Mononuclear cell (primary cell): ENCODE data around the gene TWIST2. TPM values are rescaled to one million over a fixed set of nuclear protein-coding genes. Genes with fewer than 3 reads are reported as not detected.

Experiments used
- H3K27me3 ChIP-seq: 2 replicates; pipeline ENCODE4 v1.6.0; 2011; ENCODE audit warnings: low read length, control low read depth; ENCODE audit not compliant: insufficient read depth
- H3K4me1 ChIP-seq: 2 replicates; pipeline ENCODE4 v1.5.1; 2011; ENCODE audit warnings: mild to moderate bottlenecking, low read length, control low read depth; ENCODE audit not compliant: insufficient read depth
- H3K4me3 ChIP-seq: 2 replicates; pipeline ENCODE4 v1.5.1; 2011; ENCODE audit warnings: mild to moderate bottlenecking, low read length, moderate library complexity
- H3K9me3 ChIP-seq: 2 replicates; pipeline ENCODE4 v1.5.1; 2011; ENCODE audit warnings: low read depth, mild to moderate bottlenecking, control low read depth, low read length
- total RNA-seq: library from RNA; depleted of rRNA; stranded (reverse); fragments of >200 nt; gene quantifications from one replicate; pipeline ENCODE4 v1.2.3, GENCODE V29; 2012

TWIST2 gene
- total RNA-seq, 1 donor, result 0.21 TPM

DNA sequence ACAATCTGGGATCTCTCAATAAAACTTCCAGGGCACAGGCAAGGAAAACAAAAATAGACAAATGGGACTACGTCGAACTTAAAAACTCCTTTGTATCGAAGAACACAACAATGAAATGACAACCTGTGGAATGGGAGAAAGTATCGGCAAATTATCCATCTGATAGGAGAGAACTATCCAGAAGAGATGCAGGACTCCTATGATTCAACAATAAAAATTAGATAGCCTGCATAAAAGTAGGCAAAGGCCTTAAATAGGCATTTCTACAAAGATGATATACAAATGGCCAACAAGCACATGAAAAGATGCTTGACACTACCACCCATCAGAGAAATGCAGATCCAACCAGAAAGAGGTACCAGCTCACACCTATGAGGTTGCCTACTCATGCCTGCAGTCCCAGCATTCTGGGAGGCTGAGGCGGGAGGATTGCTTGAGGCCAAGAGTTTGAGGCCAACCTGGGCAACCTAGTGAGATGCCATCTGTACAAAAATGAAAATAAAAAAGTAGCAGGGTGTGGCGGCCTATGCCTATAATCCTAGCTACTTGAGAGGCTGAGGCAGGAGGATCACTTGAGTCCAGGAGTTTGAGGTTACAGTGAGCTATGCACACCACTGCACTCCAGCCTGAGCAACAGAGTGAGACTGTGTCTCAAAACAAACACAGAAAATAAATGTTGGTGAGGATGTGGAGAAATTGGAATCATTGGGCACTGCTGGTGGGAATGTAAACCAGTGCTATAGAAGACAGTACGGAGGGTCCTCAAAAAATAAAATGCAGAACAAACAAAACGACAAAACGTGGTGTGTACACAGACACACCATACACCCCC lies 21.6 kb downstream of the TWIST2 start:
- no peaks in the 10 kb centered on the region for H3K9me3 ChIP-seq
- no peaks in the 10 kb centered on the region for H3K27me3 ChIP-seq
- H3K4me3 ChIP-seq, result no peak overlapping the region
- no peaks in the 10 kb centered on the region for H3K4me1 ChIP-seq

DNA sequence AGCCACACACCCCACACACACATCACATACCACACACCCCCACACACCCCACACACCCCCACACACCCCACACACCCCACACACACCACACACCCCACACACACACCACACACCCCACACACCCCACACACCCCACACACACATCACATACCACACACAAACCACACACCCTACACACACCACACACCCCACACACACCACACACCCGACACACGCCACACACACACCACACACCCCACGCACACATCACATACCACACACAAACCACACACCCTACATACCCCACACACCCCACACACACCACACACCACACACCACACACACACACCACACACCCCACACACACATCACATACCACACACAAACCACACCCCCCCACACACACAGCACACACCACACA lies 22.4 kb downstream of the TWIST2 start:
- no peak overlapping the region for H3K4me3 ChIP-seq
- no peaks in the 10 kb centered on the region for H3K27me3 ChIP-seq
- no peaks in the 10 kb centered on the region for H3K4me1 ChIP-seq
- H3K9me3 ChIP-seq, result no peaks in the 10 kb centered on the region

DNA sequence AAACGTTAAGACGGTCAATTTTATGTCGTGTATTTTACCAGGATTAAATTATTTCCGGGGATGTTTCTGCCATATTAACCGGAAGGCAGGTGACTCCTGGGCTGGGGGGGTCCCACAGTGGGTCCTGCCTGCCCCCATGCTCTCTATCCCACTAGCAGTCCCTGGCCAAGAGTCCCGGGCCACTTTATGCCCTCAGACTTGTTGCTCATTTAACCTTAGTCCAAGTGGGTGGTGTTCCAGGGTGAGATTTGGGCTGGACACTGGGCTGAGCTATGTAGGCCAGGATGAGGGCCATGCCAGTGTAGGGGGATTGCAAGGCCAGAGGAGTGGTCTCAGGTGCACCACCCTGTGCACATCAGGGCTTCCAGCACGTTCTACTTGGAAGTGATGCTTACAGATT lies 24.1 kb downstream of the TWIST2 start:
- Histone ChIP-seq H3K27me3 (no peaks in the 10 kb centered on the region), H3K4me3 (no peak overlapping the region), H3K4me1 (no peaks in the 10 kb centered on the region), H3K9me3 (no peaks in the 10 kb centered on the region)

DNA sequence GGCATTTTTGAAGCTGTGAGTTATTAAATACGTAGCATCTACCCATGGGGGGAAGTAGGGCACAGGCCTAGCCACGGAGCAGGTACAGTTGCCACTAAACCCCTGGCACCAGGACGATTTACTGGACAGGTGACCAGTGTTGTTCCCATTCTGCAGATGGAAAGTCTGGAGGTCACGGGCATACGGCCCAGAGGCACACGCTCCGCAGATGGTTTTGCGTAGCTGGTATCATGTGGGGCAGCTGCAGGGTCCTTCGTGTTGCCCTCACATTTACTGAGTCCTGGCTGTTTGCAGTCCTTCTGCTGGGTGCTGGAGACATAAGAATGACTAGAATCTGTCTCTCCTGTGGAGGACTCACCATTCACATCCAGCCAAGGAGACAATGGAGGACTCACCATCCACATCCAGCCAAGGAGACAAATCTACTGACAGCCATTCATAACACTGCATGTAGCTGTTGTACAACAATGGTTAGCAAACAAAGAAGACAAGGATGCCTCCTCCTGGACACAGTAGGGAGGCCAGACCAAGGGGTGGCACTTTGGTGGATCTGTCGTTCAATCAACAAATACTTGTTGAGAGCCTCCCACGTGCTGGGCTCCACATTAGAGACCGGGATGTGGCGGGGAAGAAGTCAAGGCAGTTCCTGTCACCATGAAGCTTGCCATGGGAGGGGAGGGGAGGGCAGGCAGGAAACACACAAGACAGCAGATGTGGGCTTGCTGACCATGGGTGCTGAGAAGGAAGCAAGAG lies 24.9 kb downstream of the TWIST2 start:
- H3K4me1 ChIP-seq, result no peaks in the 10 kb centered on the region
- no peaks in the 10 kb centered on the region for H3K27me3 ChIP-seq
- no peak overlapping the region for H3K4me3 ChIP-seq
- no peaks in the 10 kb centered on the region for H3K9me3 ChIP-seq

DNA sequence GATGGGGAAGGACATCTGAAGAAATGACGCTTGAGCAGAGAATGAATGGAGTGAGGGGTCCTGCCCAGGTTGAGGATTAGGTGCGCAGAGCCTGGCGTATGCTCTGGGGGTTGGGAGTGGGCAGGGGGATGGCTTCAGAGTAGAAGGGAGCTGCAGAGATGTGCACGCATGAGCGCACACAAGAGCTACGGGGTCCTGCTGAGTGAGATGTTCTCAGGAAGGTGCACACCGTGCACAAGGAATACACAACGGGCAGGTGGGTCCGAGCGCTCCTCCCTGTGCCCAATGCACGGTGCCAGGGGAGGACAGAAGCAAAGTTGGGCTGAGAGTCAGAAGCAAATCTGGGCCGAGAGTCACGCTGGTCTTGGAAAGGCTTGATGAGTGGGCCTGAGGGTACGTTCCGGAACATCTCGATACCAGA lies 25.5 kb downstream of the TWIST2 start:
- Histone ChIP-seq H3K9me3 (no peaks in the 10 kb centered on the region), H3K4me1 (no peaks in the 10 kb centered on the region), H3K4me3 (no peak overlapping the region), H3K27me3 (no peaks in the 10 kb centered on the region)

DNA sequence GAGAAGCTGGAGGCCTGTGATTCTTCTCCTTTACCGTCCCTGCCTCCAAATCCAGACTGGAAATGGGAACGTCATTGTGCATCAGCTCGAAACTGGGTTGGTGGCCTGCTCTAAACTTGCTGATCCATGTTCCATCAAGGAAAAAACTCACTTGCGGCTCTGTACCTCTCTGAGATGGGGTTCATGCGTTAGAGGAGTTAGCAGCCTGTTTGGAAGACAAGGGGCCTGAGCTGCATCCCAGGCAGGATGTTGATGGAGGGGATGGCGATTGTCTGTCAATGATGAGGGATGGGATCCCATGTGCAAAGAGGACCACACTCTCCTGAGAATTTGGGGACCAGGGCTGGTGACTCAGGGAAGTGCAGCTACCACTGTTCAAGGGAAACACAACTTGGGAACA lies 26.0 kb downstream of the TWIST2 start:
- Histone ChIP-seq H3K4me3 (no peak overlapping the region), H3K9me3 (no peaks in the 10 kb centered on the region), H3K4me1 (no peaks in the 10 kb centered on the region), H3K27me3 (no peaks in the 10 kb centered on the region)

DNA sequence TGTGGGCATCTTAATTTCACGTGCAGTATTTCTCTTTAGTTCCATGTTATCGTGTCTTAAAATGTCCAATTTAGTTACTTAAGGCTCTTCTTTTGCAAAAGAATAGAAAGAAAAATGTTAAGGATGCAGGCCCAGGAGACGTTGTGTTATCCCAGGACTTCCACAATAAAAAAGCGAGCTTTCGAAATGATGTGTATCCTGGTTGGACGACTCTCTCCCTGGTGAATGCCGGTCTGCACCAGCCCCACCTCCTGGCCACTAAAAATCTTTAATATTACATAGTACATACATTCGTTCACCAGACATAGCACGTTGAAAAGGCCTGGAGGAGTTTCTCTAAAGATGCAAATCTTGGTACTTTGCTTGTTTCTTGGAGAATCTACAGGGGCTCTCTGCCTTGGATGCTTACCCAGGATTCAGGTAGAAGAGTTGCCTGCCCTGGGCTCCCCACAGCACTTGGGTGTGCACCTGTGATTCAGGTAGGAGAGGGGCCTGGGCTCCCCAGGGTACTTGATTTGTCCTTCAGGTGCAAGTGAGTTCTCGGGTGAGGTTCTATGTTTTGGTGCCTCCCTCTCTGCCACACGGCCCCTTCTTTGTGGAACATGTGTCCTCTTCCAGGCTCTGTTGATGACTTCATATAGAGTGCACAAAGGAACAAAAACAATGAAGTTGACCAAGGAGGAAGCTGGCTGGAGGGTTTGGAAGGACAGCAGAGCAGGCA lies 26.6 kb downstream of the TWIST2 start:
- no peak overlapping the region for H3K4me3 ChIP-seq
- no peaks in the 10 kb centered on the region for H3K9me3 ChIP-seq
- H3K4me1 ChIP-seq, result no peaks in the 10 kb centered on the region
- no peaks in the 10 kb centered on the region for H3K27me3 ChIP-seq

DNA sequence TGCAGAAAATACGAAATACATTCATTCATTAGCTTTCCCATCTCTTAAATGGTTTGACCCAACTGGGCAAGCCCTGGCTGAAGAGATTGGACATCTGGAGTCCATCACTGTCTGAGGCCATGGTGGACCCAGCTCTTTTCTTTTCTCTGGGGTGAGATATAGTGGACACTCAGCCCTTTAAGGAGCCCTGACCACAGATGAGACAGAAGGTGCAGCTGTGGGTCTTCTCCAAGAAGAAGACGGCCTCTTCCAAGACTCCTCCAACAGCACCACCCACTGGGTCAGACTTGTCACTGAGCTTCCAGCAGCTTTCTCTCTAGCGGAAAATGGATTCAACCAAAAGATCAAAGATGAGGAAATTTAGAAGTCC lies 27.2 kb downstream of the TWIST2 start:
- H3K9me3 ChIP-seq, result no peaks in the 10 kb centered on the region
- no peak overlapping the region for H3K4me3 ChIP-seq
- no peaks in the 10 kb centered on the region for H3K27me3 ChIP-seq
- H3K4me1 ChIP-seq, result no peaks in the 10 kb centered on the region

DNA sequence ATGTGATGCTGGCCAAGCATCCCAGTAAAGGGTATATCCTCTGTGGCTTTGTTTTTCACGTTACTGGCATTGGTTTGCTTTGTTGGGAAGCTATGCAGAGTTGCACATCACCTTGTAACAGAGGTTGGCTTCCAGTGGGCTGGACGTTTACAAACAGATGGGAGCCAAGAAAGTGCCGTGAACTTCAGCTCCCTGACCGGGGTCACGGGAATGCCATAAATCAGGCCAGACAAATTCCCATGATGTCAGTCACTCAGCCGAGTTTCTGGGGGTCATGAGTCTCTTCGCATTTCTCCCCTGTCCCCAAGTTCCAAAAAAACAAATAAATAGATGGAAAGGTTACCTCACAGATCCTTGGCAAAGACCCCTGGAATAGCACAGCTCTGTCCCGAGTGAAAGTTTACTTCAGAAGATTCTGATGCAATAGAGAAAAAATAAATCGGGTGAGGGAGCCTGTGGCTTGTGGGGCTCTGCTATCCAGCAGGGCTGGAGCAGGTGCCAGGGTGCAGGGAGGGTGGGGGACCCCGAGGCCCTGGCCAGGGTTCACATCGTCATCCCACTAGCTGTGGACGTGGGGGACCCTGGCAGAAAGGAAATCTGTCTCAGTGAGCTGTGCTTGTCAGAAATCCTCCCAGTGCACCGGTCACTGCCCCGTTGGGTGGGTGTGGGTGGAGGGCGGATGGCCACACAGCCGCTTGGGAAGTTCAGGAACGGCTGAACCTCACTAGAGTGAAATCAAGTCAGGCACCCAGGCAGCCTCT lies 27.8 kb downstream of the TWIST2 start:
- H3K4me3 ChIP-seq, result no peak overlapping the region

DNA sequence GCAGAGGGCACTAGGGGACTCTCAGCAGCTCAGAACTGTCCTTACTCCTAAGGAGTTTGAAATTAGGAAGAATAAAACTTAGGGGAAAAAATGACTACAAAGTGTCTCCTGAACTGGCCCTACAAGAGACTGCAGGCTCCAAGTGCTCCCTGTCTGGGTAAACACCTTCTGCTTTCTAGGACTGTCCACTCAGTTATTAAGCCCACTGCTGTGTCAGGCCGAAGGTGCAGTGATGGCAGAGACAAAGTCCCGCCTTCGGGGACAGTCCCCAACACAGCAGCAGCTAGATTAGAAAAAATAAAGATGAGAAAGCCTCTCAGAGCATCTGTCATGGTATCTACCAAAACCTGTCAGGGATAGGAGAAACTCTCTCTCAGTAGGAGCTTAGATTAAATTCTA lies 28.3 kb downstream of the TWIST2 start:
- H3K4me3 ChIP-seq, result no peak overlapping the region
- no peaks in the 10 kb centered on the region for H3K9me3 ChIP-seq
- H3K4me1 ChIP-seq, result no peaks in the 10 kb centered on the region
- H3K27me3 ChIP-seq, result no peaks in the 10 kb centered on the region

More for the DNA sequence above, 27.8 kb downstream of the TWIST2 start:
- H3K9me3 ChIP-seq, result no peaks in the 10 kb centered on the region
- H3K4me1 ChIP-seq, result no peaks in the 10 kb centered on the region
- no peaks in the 10 kb centered on the region for H3K27me3 ChIP-seq

DNA sequence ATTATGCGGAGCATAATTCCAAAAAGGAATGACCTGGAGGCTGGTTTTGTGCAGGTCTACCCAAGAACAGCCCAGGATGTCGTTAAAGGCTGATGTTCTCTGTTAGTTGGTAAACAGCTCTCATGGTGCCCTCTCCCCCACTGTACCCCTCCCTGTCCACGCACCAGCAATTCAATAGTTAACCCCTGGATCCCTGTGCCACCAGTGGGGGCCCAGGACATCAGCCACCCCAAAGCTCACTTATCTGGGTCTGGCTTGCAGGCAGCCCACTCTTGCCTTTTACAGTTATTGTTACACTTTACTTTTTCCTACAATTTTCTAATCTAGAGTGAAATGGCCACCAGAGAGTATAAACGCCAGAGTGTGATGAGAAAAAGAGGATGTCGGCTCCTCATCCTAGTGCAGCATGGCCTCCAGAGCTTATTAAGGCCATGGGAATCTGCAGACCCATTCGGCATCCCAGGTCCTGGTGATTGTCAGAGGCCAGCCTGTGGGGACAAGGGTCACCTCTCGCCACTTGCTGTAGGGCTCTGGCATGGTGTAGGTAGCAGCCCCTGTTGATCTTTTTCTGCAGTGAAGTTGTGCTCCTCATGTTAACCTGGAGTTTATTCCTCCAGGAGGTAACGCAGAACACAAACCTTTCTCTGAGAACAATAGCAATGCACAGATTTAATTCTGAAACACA lies 30.3 kb downstream of the TWIST2 start:
- H3K4me1 ChIP-seq, result no peaks in the 10 kb centered on the region
- H3K4me3 ChIP-seq, result no peak overlapping the region
- H3K9me3 ChIP-seq, result no peaks in the 10 kb centered on the region
- no peaks in the 10 kb centered on the region for H3K27me3 ChIP-seq

DNA sequence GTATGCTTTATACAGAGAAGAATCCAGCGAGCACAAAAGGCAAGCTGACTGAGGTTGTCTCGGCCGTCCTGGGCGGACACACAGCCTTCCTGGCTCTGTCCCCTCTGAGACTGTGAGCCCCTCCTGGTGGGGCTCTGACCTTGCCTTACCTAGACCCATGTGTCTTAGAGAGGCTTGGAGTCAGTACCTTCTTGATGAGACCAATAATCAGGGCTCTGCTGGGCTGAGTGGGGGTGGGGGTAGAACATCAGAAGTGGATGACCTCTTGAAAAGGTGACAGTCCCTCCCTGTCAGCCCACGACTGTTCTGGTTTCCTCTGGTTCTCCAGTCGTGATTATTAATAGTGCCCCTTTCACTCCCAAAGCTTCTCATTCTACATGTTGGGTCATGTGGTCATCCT lies 31.2 kb downstream of the TWIST2 start:
- no peaks in the 10 kb centered on the region for H3K4me1 ChIP-seq
- H3K9me3 ChIP-seq, result no peaks in the 10 kb centered on the region
- H3K4me3 ChIP-seq, result no peak overlapping the region
- no peaks in the 10 kb centered on the region for H3K27me3 ChIP-seq

DNA sequence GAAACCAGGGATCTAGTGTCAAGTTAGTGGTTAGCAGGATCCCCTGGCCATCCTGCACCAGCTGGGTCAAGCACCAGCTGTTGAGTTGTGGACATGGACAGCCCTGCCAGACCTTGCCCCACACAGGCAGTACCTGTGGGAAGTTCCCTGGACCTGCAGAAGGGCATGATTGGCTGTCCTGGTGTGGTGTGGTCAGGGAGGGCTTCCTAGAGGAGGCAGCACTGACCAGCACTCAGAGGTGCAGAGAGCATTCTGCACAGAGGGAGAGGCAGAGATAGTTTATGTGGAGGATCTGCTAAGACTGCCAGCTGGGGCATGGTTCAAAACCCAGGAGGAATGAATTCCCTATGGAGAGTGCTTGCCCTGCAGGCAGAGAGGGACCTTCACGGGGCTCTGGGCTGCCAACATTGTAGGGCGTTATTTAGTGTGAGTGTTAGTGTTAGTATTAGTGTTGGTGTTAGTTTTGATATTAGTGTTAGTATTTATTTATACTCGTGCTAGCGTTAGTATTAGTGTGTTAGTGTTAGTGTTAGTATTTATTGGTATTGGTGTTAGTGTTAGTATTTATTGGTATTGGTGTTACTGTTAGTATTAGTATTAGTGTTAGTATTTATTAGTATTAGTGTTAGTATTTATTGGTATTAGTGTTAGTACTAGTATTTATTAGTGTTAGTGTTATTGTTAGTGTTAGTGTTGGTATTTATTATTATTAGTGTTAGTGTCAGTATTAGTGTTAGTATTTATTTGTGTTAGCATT lies 31.9 kb downstream of the TWIST2 start:
- Histone ChIP-seq H3K27me3 (no peaks in the 10 kb centered on the region), H3K4me3 (no peak overlapping the region), H3K4me1 (no peaks in the 10 kb centered on the region), H3K9me3 (no peaks in the 10 kb centered on the region)
